Sigmoid colon (tissue), 7 donors: ENCODE data around the gene SLC6A8. TPM values are rescaled to one million over a fixed set of nuclear protein-coding genes. Genes with fewer than 3 reads are reported as not detected.

Experiments used
- DNase-seq: peaks from one replicate; pipeline ENCODE4 v3.0.0-alpha.2; 2019
- H3K27ac ChIP-seq, 4 donors: fragments of 200-600 bp; sonication (generic); one replicate each; pipeline ENCODE4 v1.5.1; 2016 to 2019; ENCODE audit warnings: mild to moderate bottlenecking in 1 of 4
- H3K27me3 ChIP-seq, 3 donors: fragments of 200-600 bp; sonication (generic); one replicate each; pipeline ENCODE4 v1.5.1; 2019; ENCODE audit warnings: mild to moderate bottlenecking in 1 of 3
- H3K36me3 ChIP-seq, 4 donors: fragments of 200-600 bp; sonication (generic); one replicate each; pipeline ENCODE4 v1.5.1; 2016 to 2019
- H3K4me1 ChIP-seq, 4 donors: fragments of 200-600 bp; sonication (generic); one replicate each; pipeline ENCODE4 v1.5.1; 2017 to 2019
- H3K4me3 ChIP-seq, 4 donors: fragments of 200-600 bp; sonication (generic); one replicate each; pipeline ENCODE4 v1.5.1; 2017 to 2019; ENCODE audit warnings: mild to moderate bottlenecking in 2 of 4, moderate library complexity in 1 of 4
- H3K9me3 ChIP-seq, 4 donors: fragments of 200-600 bp in 3 of 4; sonication (generic) in 3 of 4; one replicate each; pipeline versions ENCODE4 v1.5.1 to v1.6.1; 2013 to 2019
- CTCF ChIP-seq, 4 experiments: fragments of 450-650 bp in 3 of 4; fragments of 200-600 bp in 1 of 4; IDR thresholded peaks; one replicate each; pipeline ENCODE4 v1.5.1; 2016 to 2019; ENCODE audit warnings: antibody characterized with exemption in 4 of 4, mild to moderate bottlenecking in 3 of 4, moderate library complexity in 2 of 4
- EP300 ChIP-seq, 4 donors: sonication (generic); formaldehyde crosslinking; IDR thresholded peaks; one replicate each; pipeline ENCODE4 v1.6.1; 2017; ENCODE audit warnings: antibody characterized with exemption in 4 of 4
- POLR2A ChIP-seq, 2 donors: fragments of 450-650 bp; IDR thresholded peaks; one replicate each; pipeline ENCODE4 v1.6.1; 2016; ENCODE audit warnings: antibody characterized with exemption in 2 of 2, mild to moderate bottlenecking in 2 of 2, moderate library complexity in 2 of 2
- POLR2AphosphoS5 ChIP-seq, 4 donors: sonication (generic); formaldehyde crosslinking; IDR thresholded peaks; one replicate each; pipeline ENCODE4 v1.6.1; 2017; ENCODE audit warnings: antibody characterized with exemption in 4 of 4
- WGBS, 2 donors: extraction: QIAGEN DNeasy Blood & Tissue Kit; methylation state at CpG; one replicate each; pipeline ENCODE4 v1.1.7; 2013; 5-methylcytosine and 5-hydroxymethylcytosine counted together
- intact Hi-C: fragments of 100-400 bp; cut with DNase I; formaldehyde crosslinking; loops from one replicate; pipeline ENCODE4 v1.15.1; 2023
- polyA plus RNA-seq, 3 donors: library from polyadenylated mRNA; stranded (reverse); fragments of 200-250 nt; gene quantifications; one replicate each; pipeline ENCODE4 v1.2.3, GENCODE V29; 2013
- total RNA-seq, 4 donors: library from RNA; depleted of rRNA; stranded (reverse); fragments of >200 nt; gene quantifications; one replicate each; pipeline ENCODE4 v1.1.0, GENCODE V29; 2016
- donor health status: healthy with polysubstance abuse.
- donor health status: Bipolar disorder and iron deficiency.
- donor health status: healthy.

SLC6A8 gene
- total and polyA plus RNA-seq, 7 donors: 31.9 to 158 (median 60.7) TPM

GRCh38 chrX:153648358-153649177 lies 39.2 kb upstream of the SLC6A8 start:
- Histone ChIP-seq H3K36me3 (no peaks in the 10 kb centered on the region), H3K27ac (no peak overlapping the region), H3K9me3 (no peaks in the 10 kb centered on the region), H3K4me1 (peaks cover 0 to 21% (median 19%) of the 10 kb centered on the region in 4 donors), H3K27me3 (peaks cover 30 to 54% (median 32%) of the 10 kb centered on the region in 3 donors), H3K4me3 (no peak overlapping the region)
- WGBS, 2 donors: 68 to 80% methylated on average over 17 of the region's 17 CpGs
- peak; percentile 51 for DNase-seq
- TF ChIP-seq POLR2AphosphoS5 (IDR thresholded peaks at IDR 0.05) (no peak), EP300 (IDR thresholded peaks at IDR 0.05) (no peak), POLR2A (IDR thresholded peaks at IDR 0.05) (no peak), CTCF (IDR thresholded peaks at IDR 0.05) (no peak)
- intact Hi-C loops: loop anchor here (5.0 kb wide), 1 partner anchor 51 kb away; the partner anchor contains the start of gene CCNQ

- Histone ChIP-seq H3K9me3 (no peaks in the 10 kb centered on the region), H3K4me3 (no peak overlapping the region), H3K27me3 (peaks cover 27 to 49% (median 31%) of the 10 kb centered on the region in 3 donors), H3K27ac (no peak overlapping the region), H3K4me1 (peaks cover 0 to 16% (median 15%) of the 10 kb centered on the region in 4 donors), H3K36me3 (no peaks in the 10 kb centered on the region)
- TF ChIP-seq CTCF (IDR thresholded peaks at IDR 0.05) (no peak), EP300 (IDR thresholded peaks at IDR 0.05) (no peak), POLR2A (IDR thresholded peaks at IDR 0.05) (no peak), POLR2AphosphoS5 (IDR thresholded peaks at IDR 0.05) (no peak)
- WGBS, 2 donors: 78 to 82% methylated on average over 26 of the region's 26 CpGs
- intact Hi-C loops: loop anchor here (5.0 kb wide), 1 partner anchor 52 kb away; the partner anchor contains the start of gene CCNQ
- peak; percentile 49 for DNase-seq
Measured at GRCh38 chrX:153649178-153649914, 38.4 kb upstream of the SLC6A8 start.

GRCh38 chrX:153649915-153650782 lies 37.6 kb upstream of the SLC6A8 start:
- WGBS, 2 donors: 64 to 70% methylated on average over 41 of the region's 41 CpGs
- no peaks in the 10 kb centered on the region for H3K9me3 ChIP-seq
- peaks cover 0 to 16% (median 14%) of the 10 kb centered on the region in 4 donors for H3K4me1 ChIP-seq
- TF ChIP-seq EP300 (IDR thresholded peaks at IDR 0.05): no peak
- H3K27me3 ChIP-seq: peaks cover 23 to 41% (median 27%) of the 10 kb centered on the region in 3 donors
- intact Hi-C loops: loop anchor here (5.0 kb wide), 1 partner anchor 53 kb away; the partner anchor contains the start of gene CCNQ
- H3K27ac ChIP-seq: no peak overlapping the region
- no peaks in the 10 kb centered on the region for H3K36me3 ChIP-seq
- no peak overlapping the region for H3K4me3 ChIP-seq
- DNase-seq: peak; percentile 46

DNA sequence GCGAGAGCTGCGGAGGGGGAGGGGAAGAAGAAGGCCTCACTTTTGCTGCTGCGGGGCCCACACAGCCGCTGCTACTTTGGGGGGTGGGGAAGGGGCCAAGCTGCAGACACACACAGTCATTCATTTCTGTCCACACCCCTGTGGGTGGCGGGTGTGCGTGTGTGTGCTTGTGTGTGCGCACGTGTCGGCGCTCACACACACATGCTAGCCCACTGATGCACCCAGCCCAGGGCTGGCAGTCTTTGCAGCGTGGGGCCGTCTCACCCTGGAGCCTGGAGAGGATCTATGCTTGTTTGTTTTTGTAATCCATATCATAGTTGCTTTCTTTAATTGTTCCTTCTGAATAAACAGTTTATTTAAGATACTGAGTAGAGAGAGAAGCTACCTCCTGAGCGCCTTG lies 36.8 kb upstream of the SLC6A8 start:
- Histone ChIP-seq H3K27me3 (peaks cover 21 to 33% (median 23%) of the 10 kb centered on the region in 3 donors), H3K36me3 (no peaks in the 10 kb centered on the region), H3K4me1 (peaks cover 0 to 16% (median 14%) of the 10 kb centered on the region in 4 donors), H3K27ac (no peak overlapping the region), H3K9me3 (no peaks in the 10 kb centered on the region), H3K4me3 (no peak overlapping the region)
- 89 to 92% methylated on average over 13 of the region's 13 CpGs for WGBS, 2 donors
- no peak for DNase-seq
- intact Hi-C loops: no loop called here
- no peak for TF ChIP-seq POLR2A (IDR thresholded peaks at IDR 0.05)
- TF ChIP-seq EP300 (IDR thresholded peaks at IDR 0.05): no peak
- TF ChIP-seq POLR2AphosphoS5 (IDR thresholded peaks at IDR 0.05): no peak
- TF ChIP-seq CTCF (IDR thresholded peaks at IDR 0.05): no peak
